ENCODE results near the gene CBLB. TPM values are rescaled to one million over a fixed set of nuclear protein-coding genes. Genes with fewer than 3 reads are reported as not detected.
A peak's percentile ranks its signal among the peaks of the same experiment; 100 is the strongest.

The CBLB gene
- total and polyA plus RNA-seq, 4 experiments from 2014 or later: 17.0 to 106 (median 66.6) TPM

- no peak for DNase-seq
- Mint-ChIP-seq H3K27me3 (no peaks in the 10 kb centered on the region), H3K36me3 (peaks cover 29 to 37% of the 10 kb centered on the region in 2 donors), H3K9me3 (no peaks in the 10 kb centered on the region), H3K4me1 (peaks cover 64 to 93% (median 80%) of the 10 kb centered on the region in 4 donors), H3K4me3 (peak overlapping the region in 3 of 8 donors; percentile 0 to 80 (median 74)), H3K27ac (peak overlapping the region in 6 of 7 donors; percentile 1 to 92 (median 30))
- H3K4me1 ChIP-seq (ENCODE audit: insufficient read depth, low read length): peaks cover 85% of the 10 kb centered on the region
- intact Hi-C loops (cut with micrococcal nuclease): no loop called here
- H3K4me3 ChIP-seq (ENCODE audit: low read length in 2 of 2): no peak overlapping the region
- no peaks in the 10 kb centered on the region for H3K36me3 ChIP-seq (ENCODE audit: insufficient read depth, low read length)
- ChIA-PET POLR2A (ENCODE audit: partially characterized antibody) (interaction anchor here (0.9 to 3.7 kb wide), 3 partner anchors 11 to 34 kb away, joined by 3 to 30 read pairs (median 3); partner anchors contain the start of gene CBLB), CTCF (ENCODE audit: partially characterized antibody) (interaction anchor here (1.4 kb wide), 1 partner anchor 583 kb away, joined by 3 read pairs; no protein-coding TSS in a partner anchor)
- H3K27ac ChIP-seq (ENCODE audit: low read depth, low read length): no peak overlapping the region
- no peaks in the 10 kb centered on the region for H3K27me3 ChIP-seq (ENCODE audit: insufficient read depth, low read length)
- no peaks in the 10 kb centered on the region for H3K9me3 ChIP-seq (ENCODE audit: control insufficient read depth in 1 of 2, low read length in 2 of 2)
These were observed 34.0 kb downstream of the CBLB start for GRCh38 chr3:105834768-105835167.

- Histone ChIP-seq H3K4me1 (ENCODE audit: insufficient read depth, low read length) (peaks cover 88% of the 10 kb centered on the region), H3K4me3 (ENCODE audit: low read length in 2 of 2) (no peak overlapping the region), H3K27ac (ENCODE audit: low read depth, low read length) (no peak overlapping the region), H3K36me3 (ENCODE audit: insufficient read depth, low read length) (no peaks in the 10 kb centered on the region), H3K27me3 (ENCODE audit: insufficient read depth, low read length) (no peaks in the 10 kb centered on the region), H3K9me3 (ENCODE audit: control insufficient read depth in 1 of 2, low read length in 2 of 2) (no peaks in the 10 kb centered on the region)
- intact Hi-C loops (cut with micrococcal nuclease): no loop called here
- Mint-ChIP-seq H3K4me3 (peak overlapping the region in 7 of 8 donors; percentile 13 to 88 (median 63)), H3K9me3 (no peaks in the 10 kb centered on the region), H3K36me3 (peaks cover 14 to 26% of the 10 kb centered on the region in 2 donors), H3K27ac (peak overlapping the region; percentile 12 to 89 (median 79)), H3K27me3 (no peaks in the 10 kb centered on the region), H3K4me1 (peaks cover 64 to 90% (median 79%) of the 10 kb centered on the region in 4 donors)
- ChIA-PET POLR2A (ENCODE audit: partially characterized antibody) (interaction anchor here (0.7 to 1.2 kb wide), 3 partner anchors 35 to 84 kb away, joined by 3 read pairs; no protein-coding TSS in a partner anchor), CTCF (ENCODE audit: partially characterized antibody) (interaction anchor here (1.0 kb wide), 1 partner anchor 80 kb away, joined by 3 read pairs; no protein-coding TSS in a partner anchor)
- no peak for DNase-seq
These were observed 36.2 kb downstream of the CBLB start for GRCh38 chr3:105832644-105833043.

GRCh38 chr3:105830836-105831235 is 38.0 kb downstream of the CBLB start:
- peak overlapping the region; percentile 81 to 93 (median 87) for H3K27ac Mint-ChIP-seq
- H3K27ac ChIP-seq (ENCODE audit: low read depth, low read length): no peak overlapping the region
- no peaks in the 10 kb centered on the region for H3K9me3 ChIP-seq (ENCODE audit: control insufficient read depth in 1 of 2, low read length in 2 of 2)
- peaks cover 59 to 87% (median 75%) of the 10 kb centered on the region in 4 donors for H3K4me1 Mint-ChIP-seq
- H3K36me3 ChIP-seq (ENCODE audit: insufficient read depth, low read length): no peaks in the 10 kb centered on the region
- H3K27me3 ChIP-seq (ENCODE audit: insufficient read depth, low read length): no peaks in the 10 kb centered on the region
- H3K9me3 Mint-ChIP-seq: no peaks in the 10 kb centered on the region
- POLR2A ChIA-PET (ENCODE audit: partially characterized antibody): interaction anchor here (0.9 to 1.1 kb wide), 2 partner anchors 30 to 81 kb away, joined by 3 read pairs; no protein-coding TSS in a partner anchor
- peaks cover 78% of the 10 kb centered on the region for H3K4me1 ChIP-seq (ENCODE audit: insufficient read depth, low read length)
- peak overlapping the region in 6 of 8 donors; percentile 11 to 74 (median 39) for H3K4me3 Mint-ChIP-seq
- H3K36me3 Mint-ChIP-seq: peaks cover 27 to 33% of the 10 kb centered on the region in 2 donors
- no peak for DNase-seq
- intact Hi-C loops (cut with micrococcal nuclease): loop anchor here (1.0 to 2.0 kb wide), 3 partner anchors 9 to 78 kb away; partner anchors contain the start of gene CBLB
- no peak overlapping the region for H3K4me3 ChIP-seq (ENCODE audit: low read length in 2 of 2)
- CTCF ChIA-PET (ENCODE audit: partially characterized antibody): interaction anchor here (1.0 kb wide), 1 partner anchor 29 kb away, joined by 3 read pairs; no protein-coding TSS in a partner anchor
- H3K27me3 Mint-ChIP-seq: no peaks in the 10 kb centered on the region

GRCh38 chr3:105829871-105830622 is 38.8 kb downstream of the CBLB start:
- CTCF ChIA-PET (ENCODE audit: partially characterized antibody): interaction anchor here (0.6 kb wide), 1 partner anchor 1882 kb away, joined by 3 read pairs; no protein-coding TSS in a partner anchor

GRCh38 chr3:105829229-105829628 is 39.6 kb downstream of the CBLB start:
- no peaks in the 10 kb centered on the region for H3K9me3 ChIP-seq (ENCODE audit: control insufficient read depth in 1 of 2, low read length in 2 of 2)
- no peak overlapping the region for H3K27ac ChIP-seq (ENCODE audit: low read depth, low read length)
- H3K27ac Mint-ChIP-seq: peak overlapping the region; percentile 44 to 87 (median 81)
- ChIA-PET CTCF (ENCODE audit: partially characterized antibody) (interaction anchor here (0.6 kb wide), 1 partner anchor 1883 kb away, joined by 3 read pairs; no protein-coding TSS in a partner anchor), POLR2A (ENCODE audit: partially characterized antibody) (interaction anchor here (0.6 to 1.5 kb wide), 4 partner anchors 19 to 81 kb away, joined by 3 to 6 read pairs (median 4); partner anchors contain the start of gene CBLB)
- H3K27me3 ChIP-seq (ENCODE audit: insufficient read depth, low read length): no peaks in the 10 kb centered on the region
- intact Hi-C loops (cut with micrococcal nuclease): no loop called here
- H3K36me3 ChIP-seq (ENCODE audit: insufficient read depth, low read length): no peaks in the 10 kb centered on the region
- peaks cover 32 to 36% of the 10 kb centered on the region in 2 donors for H3K36me3 Mint-ChIP-seq
- H3K4me1 ChIP-seq (ENCODE audit: insufficient read depth, low read length): peaks cover 74% of the 10 kb centered on the region
- no peaks in the 10 kb centered on the region for H3K9me3 Mint-ChIP-seq
- DNase-seq: peak in 1 of 5 donors; percentile 37
- no peaks in the 10 kb centered on the region for H3K27me3 Mint-ChIP-seq
- H3K4me1 Mint-ChIP-seq: peaks cover 57 to 80% (median 69%) of the 10 kb centered on the region in 4 donors
- H3K4me3 ChIP-seq (ENCODE audit: low read length in 2 of 2): no peak overlapping the region
- peak overlapping the region in 7 of 8 donors; percentile 11 to 68 (median 33) for H3K4me3 Mint-ChIP-seq

More at GRCh38 chr3:105829871-105830622, 38.8 kb downstream of the CBLB start:
- Mint-ChIP-seq H3K27ac (peak overlapping the region; percentile 58 to 94 (median 86)), H3K27me3 (no peaks in the 10 kb centered on the region), H3K36me3 (peaks cover 29 to 33% of the 10 kb centered on the region in 2 donors), H3K4me3 (peak overlapping the region in 6 of 8 donors; percentile 11 to 64 (median 42)), H3K9me3 (no peaks in the 10 kb centered on the region), H3K4me1 (peaks cover 58 to 80% (median 69%) of the 10 kb centered on the region in 4 donors)
- no peaks in the 10 kb centered on the region for H3K36me3 ChIP-seq (ENCODE audit: insufficient read depth, low read length)
- peaks cover 73% of the 10 kb centered on the region for H3K4me1 ChIP-seq (ENCODE audit: insufficient read depth, low read length)
- H3K9me3 ChIP-seq (ENCODE audit: control insufficient read depth in 1 of 2, low read length in 2 of 2): no peaks in the 10 kb centered on the region
- H3K27me3 ChIP-seq (ENCODE audit: insufficient read depth, low read length): no peaks in the 10 kb centered on the region
- no peak overlapping the region for H3K27ac ChIP-seq (ENCODE audit: low read depth, low read length)
- intact Hi-C loops (cut with micrococcal nuclease): loop anchor here (1.0 to 2.0 kb wide), 3 partner anchors 8 to 77 kb away; partner anchors contain the start of gene CBLB
- POLR2A ChIA-PET (ENCODE audit: partially characterized antibody): interaction anchor here (1.1 to 1.5 kb wide), 2 partner anchors 38 to 80 kb away, joined by 3 to 6 read pairs; partner anchors contain the start of gene CBLB
- H3K4me3 ChIP-seq (ENCODE audit: low read length in 2 of 2): no peak overlapping the region
- DNase-seq: peak; percentile 46 to 71 (median 49)

- intact Hi-C loops (cut with micrococcal nuclease): no loop called here
- CTCF ChIA-PET (ENCODE audit: partially characterized antibody): no interaction called here
- no peaks in the 10 kb centered on the region for H3K27me3 Mint-ChIP-seq
- peaks cover 34 to 39% of the 10 kb centered on the region in 2 donors for H3K36me3 Mint-ChIP-seq
- H3K27ac ChIP-seq (ENCODE audit: low read depth, low read length): no peak overlapping the region
- H3K27ac Mint-ChIP-seq: peak overlapping the region; percentile 44 to 87 (median 81)
- no peaks in the 10 kb centered on the region for H3K9me3 Mint-ChIP-seq
- no peak overlapping the region for H3K4me3 ChIP-seq (ENCODE audit: low read length in 2 of 2)
- DNase-seq: no peak
- H3K9me3 ChIP-seq (ENCODE audit: control insufficient read depth in 1 of 2, low read length in 2 of 2): no peaks in the 10 kb centered on the region
- POLR2A ChIA-PET (ENCODE audit: partially characterized antibody): interaction anchor here (0.6 to 1.5 kb wide), 5 partner anchors 20 to 377 kb away, joined by 3 to 6 read pairs (median 4); partner anchors contain the start of gene CBLB
- no peaks in the 10 kb centered on the region for H3K36me3 ChIP-seq (ENCODE audit: insufficient read depth, low read length)
- peaks cover 79% of the 10 kb centered on the region for H3K4me1 ChIP-seq (ENCODE audit: insufficient read depth, low read length)
- H3K4me1 Mint-ChIP-seq: peaks cover 60 to 81% (median 70%) of the 10 kb centered on the region in 4 donors
- no peaks in the 10 kb centered on the region for H3K27me3 ChIP-seq (ENCODE audit: insufficient read depth, low read length)
- peak overlapping the region in 7 of 8 donors; percentile 2 to 68 (median 33) for H3K4me3 Mint-ChIP-seq
These were observed 40.1 kb downstream of the CBLB start for GRCh38 chr3:105828703-105829102.
